ENCODE results near the gene C1QTNF2.

DNA sequence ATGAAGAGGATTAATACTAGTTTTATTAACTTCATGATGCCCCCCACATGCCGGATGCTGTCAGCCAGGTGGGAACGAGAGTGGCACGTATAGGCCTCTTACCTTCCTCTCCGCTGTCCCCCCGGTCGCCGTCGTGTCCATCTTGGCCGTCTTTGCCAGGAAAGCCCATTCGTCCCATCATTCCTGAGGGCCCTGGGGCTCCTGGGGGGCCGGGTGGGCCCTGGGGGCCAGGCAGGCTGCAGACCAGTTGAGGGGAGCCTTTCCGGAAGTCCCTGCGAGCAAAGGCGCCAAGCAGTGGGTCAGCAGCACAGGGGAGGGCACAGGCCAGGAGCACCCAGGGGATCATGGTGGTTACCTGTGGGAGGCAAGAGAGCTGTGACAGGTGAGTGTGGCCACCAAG lies 15.8 kb downstream of the C1QTNF2 start:
- TF ChIP-seq, protein P1, sequence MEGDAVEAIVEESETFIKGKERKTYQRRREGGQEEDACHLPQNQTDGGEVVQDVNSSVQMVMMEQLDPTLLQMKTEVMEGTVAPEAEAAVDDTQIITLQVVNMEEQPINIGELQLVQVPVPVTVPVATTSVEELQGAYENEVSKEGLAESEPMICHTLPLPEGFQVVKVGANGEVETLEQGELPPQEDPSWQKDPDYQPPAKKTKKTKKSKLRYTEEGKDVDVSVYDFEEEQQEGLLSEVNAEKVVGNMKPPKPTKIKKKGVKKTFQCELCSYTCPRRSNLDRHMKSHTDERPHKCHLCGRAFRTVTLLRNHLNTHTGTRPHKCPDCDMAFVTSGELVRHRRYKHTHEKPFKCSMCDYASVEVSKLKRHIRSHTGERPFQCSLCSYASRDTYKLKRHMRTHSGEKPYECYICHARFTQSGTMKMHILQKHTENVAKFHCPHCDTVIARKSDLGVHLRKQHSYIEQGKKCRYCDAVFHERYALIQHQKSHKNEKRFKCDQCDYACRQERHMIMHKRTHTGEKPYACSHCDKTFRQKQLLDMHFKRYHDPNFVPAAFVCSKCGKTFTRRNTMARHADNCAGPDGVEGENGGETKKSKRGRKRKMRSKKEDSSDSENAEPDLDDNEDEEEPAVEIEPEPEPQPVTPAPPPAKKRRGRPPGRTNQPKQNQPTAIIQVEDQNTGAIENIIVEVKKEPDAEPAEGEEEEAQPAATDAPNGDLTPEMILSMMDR (IDR thresholded peaks at IDR 0.05; ENCODE audit: low read length) = no peak
- no peak for TF ChIP-seq EZH2 (optimal IDR thresholded peaks at IDR 0.05; ENCODE audit: low read depth, low read length)
- no peak for TF ChIP-seq EZH2phosphoT487 (IDR thresholded peaks at IDR 0.05; ENCODE audit: low read length)
